HL-60/S4 (cell line): Measurements from ENCODE around the gene MLLT11.

Experiments
- in situ Hi-C: fragments of 300-500 bp; cut with MboI; formaldehyde crosslinking; loops from 2 replicates; pipeline ENCODE4 v1.14.3; 2022; ENCODE audit warnings: low sequenced_read_pairs

The MLLT11 gene, protein sequence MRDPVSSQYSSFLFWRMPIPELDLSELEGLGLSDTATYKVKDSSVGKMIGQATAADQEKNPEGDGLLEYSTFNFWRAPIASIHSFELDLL

DNA sequence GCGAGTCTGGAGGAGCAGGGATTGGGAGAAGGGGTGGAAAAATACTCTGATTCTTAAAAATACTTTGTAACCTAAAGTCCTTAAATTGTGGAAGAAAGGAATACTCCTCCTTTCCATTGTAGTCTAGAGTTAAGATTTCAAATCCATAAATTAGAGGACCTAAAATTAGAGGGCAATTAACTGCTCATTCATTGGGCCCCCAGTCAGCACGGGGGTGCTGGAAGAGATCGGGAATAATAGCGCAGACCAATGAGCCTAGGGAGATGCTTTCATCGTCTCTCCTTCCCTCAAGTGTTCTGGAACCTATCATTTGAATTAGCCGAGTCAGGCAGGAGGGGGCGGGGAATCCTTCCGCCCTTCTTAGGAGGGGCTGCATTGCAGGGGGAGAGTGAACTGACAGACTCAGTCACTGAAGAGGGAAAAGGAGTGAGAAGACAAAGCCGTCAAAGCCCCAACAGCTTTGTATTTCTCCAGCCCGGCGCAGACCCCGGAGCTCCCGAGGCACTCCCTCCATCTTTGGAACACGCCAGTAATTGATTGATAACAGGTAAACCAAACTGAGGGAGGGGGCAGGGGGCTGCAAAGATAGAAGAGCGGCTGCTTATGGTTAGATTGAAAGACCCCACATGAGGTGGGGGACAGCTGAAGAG lies at the start of gene MLLT11:
Gene MLLT11, plus strand, starts transcription at position 391 of the 650 bp plus-strand sequence. CDS start 6,828 bp downstream, outside the sequence.
- in situ Hi-C loops = no loop called here

DNA sequence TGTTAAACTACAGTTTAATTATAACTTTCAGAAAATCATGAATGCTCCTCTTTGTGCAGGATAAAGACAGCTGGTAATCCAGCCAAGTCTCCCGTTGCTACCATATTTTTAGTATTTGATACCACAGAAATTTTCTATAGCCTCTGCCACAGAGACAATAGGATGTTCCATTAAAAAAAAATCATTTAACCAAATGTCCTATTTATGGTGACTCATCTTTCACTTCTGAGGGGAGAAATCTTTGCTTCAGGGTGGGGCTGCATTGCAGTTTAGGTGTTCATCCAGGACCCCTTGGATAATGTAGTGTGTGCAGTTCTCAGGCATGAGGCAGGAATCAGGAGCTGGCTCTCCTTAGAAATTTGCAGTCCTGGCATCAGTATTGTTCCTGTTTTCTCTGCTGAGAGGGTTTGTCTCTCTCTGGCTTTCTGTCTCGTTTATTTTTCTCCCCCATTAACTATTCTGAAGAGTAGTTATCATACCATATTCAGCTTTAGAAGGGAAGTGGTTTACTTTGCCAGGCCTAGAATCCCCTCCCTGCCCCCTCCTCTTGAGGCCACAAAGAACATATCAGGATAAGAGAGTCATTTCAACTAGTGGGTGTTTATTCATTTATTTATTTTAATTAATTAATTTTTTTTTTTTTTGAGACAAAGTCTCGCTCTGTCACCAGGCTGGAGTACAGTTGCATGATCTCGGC lies 48.9 kb upstream of the MLLT11 start:
- in situ Hi-C loops = loop anchor here (10.0 kb wide), 1 partner anchor 143 kb away; the partner anchor contains the start of gene TNFAIP8L2

DNA sequence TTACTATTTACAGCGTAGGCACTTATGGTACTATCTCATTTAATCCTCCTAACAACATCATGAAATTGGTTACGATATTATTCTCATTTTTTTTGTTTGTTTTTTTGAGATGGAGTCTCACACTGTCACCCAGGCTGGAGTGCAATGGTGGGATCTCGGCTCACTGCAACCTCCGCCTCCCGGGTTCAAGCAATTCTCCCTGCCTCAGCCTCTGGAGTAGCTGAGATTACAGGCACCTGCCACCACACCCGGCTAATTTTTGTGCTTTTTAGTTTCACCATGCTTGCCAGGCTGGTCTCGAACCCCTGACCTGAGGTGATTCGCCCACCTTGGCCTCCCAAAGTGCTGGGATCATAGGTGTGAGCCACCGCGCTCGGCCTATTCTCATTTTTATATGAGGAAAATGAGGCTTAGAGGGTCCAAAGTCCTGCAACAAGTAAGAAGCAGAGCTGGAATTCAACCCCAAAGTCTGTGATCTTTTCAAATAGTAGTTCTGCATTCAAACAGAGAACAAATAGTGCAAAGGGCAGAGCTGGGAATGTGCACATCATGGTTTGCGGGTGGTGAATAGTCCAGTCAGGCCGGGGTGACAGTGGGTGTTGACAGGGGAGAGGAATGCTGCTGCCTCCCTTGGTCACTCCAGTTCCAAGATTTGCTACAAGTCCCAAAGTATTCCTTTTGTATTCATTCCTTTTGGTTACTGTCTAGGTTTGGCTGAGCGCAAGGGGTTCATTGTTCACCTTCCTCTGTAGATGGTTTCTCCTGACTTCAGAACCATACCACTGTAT lies 47.3 kb upstream of the MLLT11 start:
- in situ Hi-C loops = loop anchor here (10.0 kb wide), 1 partner anchor 142 kb away; the partner anchor contains the start of gene TNFAIP8L2

DNA sequence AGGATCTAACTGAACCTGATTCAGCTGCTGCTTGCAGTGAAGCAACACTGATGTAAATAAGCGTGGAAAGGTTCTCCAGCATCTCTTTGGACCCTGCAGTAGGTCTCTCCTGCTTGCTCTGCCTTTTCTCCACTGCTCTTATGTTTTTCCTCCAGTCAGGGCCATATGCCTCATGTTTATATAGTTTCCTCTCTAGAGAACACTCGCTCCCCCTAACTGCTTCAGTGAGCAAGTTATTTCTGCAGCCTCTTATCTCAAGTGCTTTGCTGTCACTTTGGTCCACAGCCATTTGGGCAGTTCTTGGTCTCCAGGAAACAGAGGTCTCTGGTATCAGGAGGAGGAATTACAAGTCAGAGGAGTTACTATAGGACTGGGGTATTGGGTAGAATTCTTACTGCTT lies 46.7 kb upstream of the MLLT11 start:
- in situ Hi-C loops = loop anchor here (10.0 kb wide), 1 partner anchor 141 kb away; the partner anchor contains the start of gene TNFAIP8L2

DNA sequence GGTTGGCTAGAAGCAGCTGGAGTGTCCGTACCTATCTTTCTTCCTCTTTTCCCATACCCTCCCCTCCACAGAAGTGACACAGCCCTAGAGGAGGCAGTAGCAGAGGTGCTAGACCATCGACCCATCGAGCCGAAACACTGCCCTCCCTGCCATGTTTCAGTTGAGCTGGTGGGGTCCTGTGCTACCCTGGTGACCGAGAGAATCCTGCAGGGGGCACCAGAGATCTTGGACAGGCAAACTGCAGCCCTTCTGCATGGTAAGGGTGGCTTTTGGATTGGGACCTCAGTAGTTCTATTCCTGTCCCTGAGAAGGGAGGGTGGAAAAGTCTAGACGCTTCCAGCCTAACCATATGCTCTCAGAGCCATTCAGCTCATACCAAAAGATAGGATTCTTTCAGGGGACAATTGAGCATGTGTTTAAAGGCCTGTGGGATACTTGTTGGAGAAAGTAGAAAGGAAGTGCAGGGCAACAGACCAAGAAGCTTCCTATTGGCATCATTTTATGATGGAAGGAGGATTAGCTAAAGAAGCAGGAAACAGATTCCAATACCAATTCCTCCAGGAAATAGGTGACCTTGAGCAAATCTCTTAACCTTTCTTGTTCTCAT lies 35.6 kb upstream of the MLLT11 start:
- in situ Hi-C loops = no loop called here

DNA sequence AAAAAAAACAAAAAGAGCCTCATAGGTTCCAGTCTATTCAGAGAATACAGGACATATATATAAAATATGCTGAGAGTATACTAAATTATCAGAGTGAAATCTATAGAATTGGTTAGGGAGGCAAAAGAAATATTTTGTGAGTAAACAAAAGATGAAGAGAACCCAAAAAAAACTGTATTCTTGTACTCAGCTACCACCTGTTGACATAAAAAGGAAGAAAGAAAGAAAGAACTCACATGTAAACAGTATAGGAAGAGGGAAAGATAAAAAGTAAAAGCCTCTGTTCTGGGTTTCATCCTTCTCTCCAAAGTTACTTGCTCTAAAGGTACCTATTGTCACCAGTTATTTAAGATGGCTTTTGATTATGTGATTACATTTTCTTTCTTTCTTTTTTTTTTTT lies 33.7 kb upstream of the MLLT11 start:
- in situ Hi-C loops = no loop called here

DNA sequence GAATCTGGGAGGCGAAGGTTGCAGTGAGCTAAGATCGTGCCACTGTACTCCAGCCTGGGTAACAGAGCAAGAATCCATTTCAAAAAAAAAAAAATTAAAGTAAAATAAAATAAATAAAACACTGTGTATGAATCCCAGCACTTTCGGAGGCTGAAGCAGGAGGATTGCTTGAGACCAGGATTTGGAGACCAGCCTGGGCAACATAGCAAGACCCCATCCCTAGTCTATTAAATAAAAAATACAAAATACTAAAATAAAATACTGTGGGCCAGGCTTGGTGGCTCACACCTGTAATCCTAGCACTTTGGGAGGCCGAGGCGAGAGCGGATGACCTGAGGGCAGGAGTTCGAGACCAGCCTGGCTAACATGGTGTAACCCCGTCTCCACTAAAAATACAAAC lies 28.0 kb upstream of the MLLT11 start:
- in situ Hi-C loops = no loop called here

DNA sequence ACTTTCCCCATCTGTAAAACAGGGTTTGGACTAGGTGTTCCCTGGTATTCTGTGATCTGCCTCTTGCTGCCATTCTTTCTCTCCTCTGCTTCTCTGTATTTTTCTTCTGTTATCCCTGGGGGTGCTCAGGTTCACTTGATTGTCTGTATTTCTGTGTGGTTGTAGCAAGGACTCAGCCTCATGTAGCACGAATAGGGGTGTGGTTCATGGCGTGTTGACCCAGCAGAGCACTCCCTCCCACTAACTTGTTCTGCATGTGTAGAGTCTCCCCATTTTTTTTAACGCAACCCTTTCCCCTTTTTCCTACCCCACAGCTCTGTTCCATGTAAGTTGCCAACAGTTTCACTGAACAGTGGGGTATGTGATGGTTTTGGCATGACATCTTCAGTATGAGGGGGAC lies 25.0 kb upstream of the MLLT11 start:
- in situ Hi-C loops = no loop called here

DNA sequence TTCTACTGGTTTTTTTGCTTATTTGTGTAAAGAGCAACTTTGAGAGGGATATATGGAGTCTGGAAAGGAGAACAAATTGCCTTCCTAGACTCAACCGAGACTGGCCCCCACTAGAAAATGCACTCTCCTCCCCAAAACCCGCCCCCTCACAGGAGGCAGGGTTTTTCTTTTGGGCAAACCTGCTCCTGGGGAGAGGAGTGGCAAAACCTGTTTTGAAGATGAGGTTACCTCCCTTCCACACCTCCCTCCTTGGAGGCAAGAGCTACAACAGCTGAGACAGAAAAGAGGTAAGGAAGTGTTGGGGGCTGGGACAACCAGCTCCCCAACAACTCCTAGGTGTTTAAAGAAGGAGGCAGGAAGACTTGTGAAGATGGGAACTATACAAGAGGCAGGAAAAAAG lies 23.8 kb upstream of the MLLT11 start, which contains the start of gene BNIPL:
Gene BNIPL, plus strand, starts transcription at position 231 of the 400 bp plus-strand sequence. Its CDS starts 140 bp downstream, at position 371.
- in situ Hi-C loops = no loop called here

DNA sequence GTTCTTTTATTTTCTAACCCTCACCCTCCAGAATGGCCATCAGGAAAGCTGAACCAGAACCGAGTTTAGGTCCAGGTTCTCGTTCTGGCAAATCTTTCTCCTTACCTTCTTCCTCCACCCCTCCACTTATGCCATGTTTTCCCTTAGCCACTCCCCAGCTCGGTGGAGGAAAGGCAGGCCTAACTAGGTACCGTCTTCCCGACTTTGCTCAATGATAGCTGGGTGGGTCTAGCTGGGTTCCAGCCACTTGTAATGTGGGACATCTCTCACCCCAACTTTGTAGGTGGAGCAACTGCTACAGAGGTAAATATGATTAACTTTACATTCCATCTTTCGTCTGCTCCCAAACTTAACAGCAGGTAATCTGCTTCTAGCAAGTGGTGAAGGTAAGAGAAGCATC lies 23.2 kb upstream of the MLLT11 start:
- in situ Hi-C loops = no loop called here

DNA sequence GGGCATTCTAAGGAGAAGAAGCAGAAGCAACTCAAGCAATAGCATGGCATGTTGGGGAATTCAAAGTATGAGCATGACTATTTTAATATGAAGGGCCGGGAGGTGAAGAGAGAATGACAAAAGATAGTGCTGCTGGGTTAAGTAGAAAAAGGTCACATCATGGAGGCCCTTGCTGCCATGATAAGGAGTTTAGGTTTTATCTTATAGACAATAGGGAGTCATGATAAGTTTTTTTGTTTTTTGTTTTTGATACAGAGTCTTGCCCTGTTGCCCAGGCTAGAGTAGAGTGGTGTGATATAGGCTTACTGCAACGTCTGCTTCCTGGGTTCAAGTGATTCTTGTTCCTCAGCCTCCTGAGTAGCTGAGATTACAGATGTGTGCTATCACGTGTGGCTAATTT lies 20.7 kb upstream of the MLLT11 start:
- in situ Hi-C loops = no loop called here

DNA sequence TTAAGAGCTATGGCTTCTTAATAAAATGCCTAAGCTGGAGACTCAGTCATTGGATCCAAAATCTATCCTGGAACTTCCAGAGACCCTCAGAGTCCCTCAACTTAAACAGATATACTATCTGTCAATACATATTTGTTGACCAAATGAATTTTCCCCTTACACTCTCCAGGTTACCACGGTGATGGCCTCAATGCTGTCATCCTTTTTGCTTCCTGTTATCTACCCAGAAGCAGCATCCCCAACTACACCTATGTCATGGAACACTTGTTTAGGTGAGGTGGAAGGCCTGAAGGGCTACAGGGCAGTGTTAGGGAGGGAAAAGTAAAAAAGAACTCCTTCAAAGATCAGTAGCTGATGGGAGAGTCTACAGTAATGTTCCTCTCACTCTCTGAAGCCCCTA lies 17.0 kb upstream of the MLLT11 start:
- in situ Hi-C loops = no loop called here

DNA sequence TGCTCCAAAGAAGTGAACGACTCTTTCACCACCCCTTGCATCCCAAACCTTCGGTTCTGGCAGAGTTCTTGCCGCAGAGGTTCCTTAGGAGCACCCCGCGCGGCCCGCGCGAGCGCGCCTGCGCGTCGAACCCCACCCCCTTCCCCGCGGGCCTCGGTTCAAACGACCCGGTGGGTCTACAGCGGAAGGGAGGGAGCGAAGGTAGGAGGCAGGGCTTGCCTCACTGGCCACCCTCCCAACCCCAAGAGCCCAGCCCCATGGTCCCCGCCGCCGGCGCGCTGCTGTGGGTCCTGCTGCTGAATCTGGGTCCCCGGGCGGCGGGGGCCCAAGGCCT lies 12.6 kb upstream of the MLLT11 start, which contains the start of gene C1orf56:
Gene C1orf56, plus strand, starts transcription at position 161 of the 334 bp plus-strand sequence. Its CDS starts 97 bp downstream, at position 258.
- in situ Hi-C loops = no loop called here

DNA sequence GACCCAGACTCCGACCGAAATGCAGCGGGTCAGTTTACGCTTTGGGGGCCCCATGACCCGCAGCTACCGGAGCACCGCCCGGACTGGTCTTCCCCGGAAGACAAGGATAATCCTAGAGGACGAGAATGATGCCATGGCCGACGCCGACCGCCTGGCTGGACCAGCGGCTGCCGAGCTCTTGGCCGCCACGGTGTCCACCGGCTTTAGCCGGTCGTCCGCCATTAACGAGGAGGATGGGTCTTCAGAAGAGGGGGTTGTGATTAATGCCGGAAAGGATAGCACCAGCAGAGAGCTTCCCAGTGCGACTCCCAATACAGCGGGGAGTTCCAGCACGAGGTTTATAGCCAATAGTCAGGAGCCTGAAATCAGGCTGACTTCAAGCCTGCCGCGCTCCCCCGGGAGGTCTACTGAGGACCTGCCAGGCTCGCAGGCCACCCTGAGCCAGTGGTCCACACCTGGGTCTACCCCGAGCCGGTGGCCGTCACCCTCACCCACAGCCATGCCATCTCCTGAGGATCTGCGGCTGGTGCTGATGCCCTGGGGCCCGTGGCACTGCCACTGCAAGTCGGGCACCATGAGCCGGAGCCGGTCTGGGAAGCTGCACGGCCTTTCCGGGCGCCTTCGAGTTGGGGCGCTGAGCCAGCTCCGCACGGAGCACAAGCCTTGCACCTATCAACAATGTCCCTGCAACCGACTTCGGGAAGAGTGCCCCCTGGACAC lies 12.1 kb upstream of the MLLT11 start:
- in situ Hi-C loops = no loop called here

DNA sequence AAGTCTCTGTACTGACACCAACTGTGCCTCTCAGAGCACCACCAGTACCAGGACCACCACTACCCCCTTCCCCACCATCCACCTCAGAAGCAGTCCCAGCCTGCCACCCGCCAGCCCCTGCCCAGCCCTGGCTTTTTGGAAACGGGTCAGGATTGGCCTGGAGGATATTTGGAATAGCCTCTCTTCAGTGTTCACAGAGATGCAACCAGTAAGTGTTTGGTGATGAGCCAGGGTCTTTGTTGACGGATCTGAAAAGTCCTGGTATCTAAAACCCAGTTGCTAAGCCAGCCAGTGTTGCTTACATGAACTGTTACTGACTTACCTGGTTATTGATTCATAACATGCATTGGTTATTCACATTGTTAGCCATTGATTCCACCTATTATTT lies 11.6 kb upstream of the MLLT11 start:
- in situ Hi-C loops = no loop called here

DNA sequence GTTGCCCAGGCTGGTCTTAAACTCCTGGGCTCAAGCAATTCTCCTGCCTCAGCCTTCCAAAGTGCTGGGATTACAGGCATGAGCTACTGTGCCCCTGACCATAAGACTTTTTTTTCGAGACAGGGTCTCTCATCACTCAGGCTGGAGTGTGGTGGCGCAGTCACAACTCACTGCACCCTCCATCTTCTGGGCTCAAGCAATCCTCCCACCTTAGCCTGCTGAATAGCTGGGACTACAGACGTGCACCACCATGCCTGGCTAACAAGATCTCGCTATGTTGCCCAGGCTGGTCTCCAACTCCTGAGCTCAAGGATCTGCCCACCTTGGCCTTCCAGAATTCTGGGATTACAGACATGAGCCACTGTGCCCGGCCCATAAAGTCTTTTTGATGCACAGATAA lies 10.7 kb upstream of the MLLT11 start:
- in situ Hi-C loops = no loop called here

DNA sequence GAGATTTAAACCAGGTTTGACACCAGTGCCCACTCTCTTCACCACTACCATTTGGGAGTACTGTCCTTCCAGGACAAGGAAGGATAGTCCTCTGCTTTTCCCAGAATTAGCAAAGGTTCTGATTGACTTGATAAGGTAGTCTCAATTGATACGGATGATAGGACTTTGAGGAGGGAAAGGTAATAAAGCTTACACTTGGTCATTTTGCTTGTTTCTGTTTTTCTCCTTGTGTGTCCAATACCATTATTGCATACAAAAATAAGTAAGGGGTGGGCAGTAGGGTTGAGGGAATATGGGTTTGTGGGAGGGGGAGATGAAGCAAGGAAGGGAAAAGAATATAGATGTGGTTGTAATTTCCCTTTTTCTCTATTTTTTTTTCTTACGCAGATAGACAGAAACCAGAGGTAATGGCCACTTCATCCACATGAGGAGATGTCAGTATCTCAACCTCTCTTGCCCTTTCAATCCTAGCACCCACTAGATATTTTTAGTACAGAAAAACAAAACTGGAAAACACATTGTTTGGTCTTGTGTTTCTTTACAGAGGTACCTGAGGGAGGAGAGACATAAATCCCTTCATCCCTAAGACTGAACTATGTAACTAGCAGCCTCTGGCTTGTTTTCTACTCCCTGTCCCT lies 10.0 kb upstream of the MLLT11 start:
- in situ Hi-C loops = no loop called here

DNA sequence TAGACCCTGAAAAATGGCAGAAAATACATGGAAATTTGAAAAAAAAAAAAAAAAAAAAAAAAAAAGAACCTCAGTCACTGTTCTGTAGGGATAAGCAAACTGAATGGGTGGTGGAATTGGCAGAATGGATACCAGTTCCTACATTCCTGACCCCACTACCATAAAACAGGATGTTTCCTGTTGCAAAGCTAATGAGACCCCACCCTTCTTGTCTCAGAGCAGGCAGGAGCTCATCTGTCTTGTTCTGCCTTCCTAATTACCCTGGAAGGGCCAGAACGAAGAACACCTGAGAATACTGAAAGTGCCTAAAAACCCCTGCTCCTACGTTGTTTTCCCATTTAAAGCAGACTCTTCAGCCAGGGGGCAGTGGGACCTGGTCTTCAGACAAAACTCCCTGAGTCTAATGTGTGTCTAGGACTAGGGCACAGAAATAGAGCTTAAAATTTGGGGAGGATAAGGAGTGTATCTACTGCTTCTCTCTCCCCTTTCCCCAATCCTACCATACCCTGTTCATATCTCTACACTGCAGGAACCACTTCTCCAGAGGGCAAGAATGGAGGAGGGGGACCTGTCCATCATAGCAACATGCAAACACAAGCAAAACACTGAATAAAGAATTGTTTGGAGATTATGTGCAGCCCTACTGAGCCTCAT lies 8.7 kb upstream of the MLLT11 start:
- in situ Hi-C loops = no loop called here

DNA sequence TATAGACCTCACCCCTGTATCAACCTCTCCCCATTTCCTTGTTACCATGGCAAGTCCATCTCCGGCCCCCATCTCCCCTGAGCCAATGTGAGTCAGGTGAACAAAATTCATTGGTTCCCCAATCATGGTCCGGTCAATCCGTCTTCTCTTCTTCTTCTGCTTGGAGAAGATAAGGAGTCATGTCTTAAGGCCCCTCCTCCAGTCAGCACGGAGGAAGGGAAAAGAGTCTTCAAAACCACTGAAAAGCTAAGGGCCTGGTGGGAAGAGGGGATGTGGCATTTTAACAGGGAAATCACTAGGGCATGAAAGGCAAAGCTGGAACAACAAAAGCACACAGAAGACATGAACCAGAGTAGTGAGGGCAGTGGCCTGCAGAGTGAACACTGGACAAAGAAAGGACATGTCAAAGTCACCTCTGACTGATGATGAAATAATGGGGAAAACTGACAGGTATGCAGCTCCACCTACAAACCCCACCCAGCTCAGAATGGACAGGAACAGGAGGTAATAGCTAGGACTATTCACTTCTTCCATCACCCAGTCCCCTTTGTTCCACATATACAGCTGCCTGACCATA lies 5.1 kb upstream of the MLLT11 start:
- in situ Hi-C loops = no loop called here
